Upper lobe of left lung (tissue), 6 donors: Measurements from ENCODE around the gene WSB1. TPM values are rescaled to one million over a fixed set of nuclear protein-coding genes. Genes with fewer than 3 reads are reported as not detected.

Experiments used
- ATAC-seq, 2 donors: fragments of 200-7000 bp; cut with Tn5 transposase; one replicate each; pipeline ENCODE4 v1.9.1; 2022; ENCODE audit warnings: mild to moderate bottlenecking in 2 of 2, moderate library complexity in 2 of 2; ENCODE audit not compliant: low FRiP score in 2 of 2
- DNase-seq, 2 donors: peaks; one replicate each; pipeline ENCODE4 v3.0.0-alpha.2; 2019 to 2020
- H3K27ac ChIP-seq, 4 donors: fragments of 200-600 bp; sonication (generic); one replicate each; pipeline ENCODE4 v1.5.1; 2016 to 2019
- H3K27me3 ChIP-seq, 4 donors: fragments of 200-600 bp; sonication (generic); one replicate each; pipeline ENCODE4 v1.5.1; 2017 to 2019
- H3K36me3 ChIP-seq, 4 donors: fragments of 200-600 bp; sonication (generic); one replicate each; pipeline ENCODE4 v1.5.1; 2016 to 2019
- H3K4me1 ChIP-seq, 4 donors: fragments of 200-600 bp; sonication (generic); one replicate each; pipeline ENCODE4 v1.5.1; 2018 to 2019
- H3K4me3 ChIP-seq, 4 donors: fragments of 200-600 bp; sonication (generic); one replicate each; pipeline ENCODE4 v1.5.1; 2017 to 2019; ENCODE audit warnings: mild to moderate bottlenecking in 2 of 4, moderate library complexity in 1 of 4
- H3K9me3 ChIP-seq, 4 donors: fragments of 200-600 bp; sonication (generic); one replicate each; pipeline ENCODE4 v1.5.1; 2018 to 2019
- CTCF ChIP-seq, 6 experiments: fragments of 450-650 bp in 4 of 6; fragments of 200-600 bp in 2 of 6; sonication (generic) in 2 of 6; IDR thresholded peaks; one replicate each; pipeline ENCODE4 v1.5.1; 2016 to 2019; ENCODE audit warnings: antibody characterized with exemption in 6 of 6
- EP300 ChIP-seq, 4 donors: sonication (generic); formaldehyde crosslinking; IDR thresholded peaks; one replicate each; pipeline ENCODE4 v1.5.1; 2017; ENCODE audit warnings: antibody characterized with exemption in 4 of 4, control low read depth in 2 of 4
- POLR2A ChIP-seq, 4 donors: fragments of 450-650 bp; IDR thresholded peaks; one replicate each; pipeline ENCODE4 v1.5.1; 2016 to 2017; ENCODE audit warnings: antibody characterized with exemption in 4 of 4, mild to moderate bottlenecking in 2 of 4
- POLR2AphosphoS5 ChIP-seq, 2 donors: sonication (generic); formaldehyde crosslinking; IDR thresholded peaks; one replicate each; pipeline ENCODE4 v1.5.1; 2017; ENCODE audit warnings: antibody characterized with exemption in 2 of 2
- WGBS, 2 donors: methylation state at CpG; one replicate each; pipeline ENCODE4 v1.1.5; 2017 to 2018; 5-methylcytosine and 5-hydroxymethylcytosine counted together
- total RNA-seq, 6 donors: library from RNA; depleted of rRNA in 4 of 6; stranded (reverse); fragments of >200 nt in 4 of 6; gene quantifications; one replicate each; pipeline versions ENCODE4 v1.1.0 to v1.2.1, GENCODE V29; 2016 to 2021
- donor health status: DM: no; HTN: no; CAD: no; lungs with moderate emphysema.
- donor health status: DM: no; HTN: yes; CAD: no; lungs with severe emphysema.

The WSB1 gene
- total RNA-seq, 6 donors from 2014 or later, result 261 to 514 (median 328) TPM

- H3K27me3 ChIP-seq, result no peaks in the 10 kb centered on the region
- DNase-seq (no peak), ATAC-seq (no peak)
- H3K4me3 ChIP-seq, result no peak overlapping the region
- no peak for TF ChIP-seq POLR2AphosphoS5 (IDR thresholded peaks at IDR 0.05)
- no peak for TF ChIP-seq EP300 (IDR thresholded peaks at IDR 0.05)
- TF ChIP-seq CTCF (IDR thresholded peaks at IDR 0.05), result no peak
- peaks cover 39 to 55% (median 42%) of the 10 kb centered on the region in 4 donors for H3K4me1 ChIP-seq
- no peaks in the 10 kb centered on the region for H3K9me3 ChIP-seq
- H3K36me3 ChIP-seq, result peaks cover under 1 to 14% (median 8%) of the 10 kb centered on the region in 4 donors
- peak overlapping the region in 3 of 4 donors; percentile 55 to 69 (median 68) for H3K27ac ChIP-seq
- 55 to 66% methylated on average over 4 of the region's 4 CpGs for WGBS, 2 donors
Observed at GRCh38 chr17:27322690-27323508, 29.0 kb downstream of the WSB1 start.

GRCh38 chr17:27323538-27324215, 29.8 kb downstream of the WSB1 start:
- WGBS, 2 donors, result 24 to 43% methylated on average over 3 to 7 of the region's 7 CpGs
- Histone ChIP-seq H3K27ac (peak overlapping the region in 3 of 4 donors; percentile 55 to 69 (median 68)), H3K27me3 (no peaks in the 10 kb centered on the region), H3K4me3 (no peak overlapping the region), H3K4me1 (peaks cover 36 to 47% (median 41%) of the 10 kb centered on the region in 4 donors), H3K9me3 (no peaks in the 10 kb centered on the region), H3K36me3 (peaks cover 0 to 6% (median 2%) of the 10 kb centered on the region in 4 donors)
- ATAC-seq (peak; percentile 75 to 84), DNase-seq (peak; percentile 83 to 88)
- TF ChIP-seq CTCF (IDR thresholded peaks at IDR 0.05), result no peak
- peak in 1 of 4 donors; percentile 14 for TF ChIP-seq EP300 (IDR thresholded peaks at IDR 0.05)
- peak in 1 of 4 donors; percentile 21 for TF ChIP-seq POLR2A (IDR thresholded peaks at IDR 0.05)
- peak; percentile 12 to 65 for TF ChIP-seq POLR2AphosphoS5 (IDR thresholded peaks at IDR 0.05)

GRCh38 chr17:27324771-27325339, 30.9 kb downstream of the WSB1 start:
- TF ChIP-seq POLR2AphosphoS5 (IDR thresholded peaks at IDR 0.05), result no peak
- no peak for TF ChIP-seq CTCF (IDR thresholded peaks at IDR 0.05)
- no peak for TF ChIP-seq EP300 (IDR thresholded peaks at IDR 0.05)
- no peak for TF ChIP-seq POLR2A (IDR thresholded peaks at IDR 0.05)
- Histone ChIP-seq H3K4me1 (peaks cover 24 to 39% (median 31%) of the 10 kb centered on the region in 4 donors), H3K36me3 (no peaks in the 10 kb centered on the region), H3K9me3 (no peaks in the 10 kb centered on the region), H3K27ac (peak overlapping the region in 2 of 4 donors; percentile 37 to 69), H3K27me3 (no peaks in the 10 kb centered on the region), H3K4me3 (no peak overlapping the region)
- DNase-seq (no peak), ATAC-seq (no peak)
- 72 to 95% methylated on average over 4 to 5 of the region's 5 CpGs for WGBS, 2 donors

- Histone ChIP-seq H3K4me1 (peaks cover 17 to 29% (median 25%) of the 10 kb centered on the region in 4 donors), H3K27me3 (no peaks in the 10 kb centered on the region), H3K9me3 (no peaks in the 10 kb centered on the region), H3K27ac (no peak overlapping the region), H3K4me3 (no peak overlapping the region), H3K36me3 (no peaks in the 10 kb centered on the region)
- DNase-seq (no peak), ATAC-seq (no peak)
- TF ChIP-seq EP300 (IDR thresholded peaks at IDR 0.05), result no peak
- no peak for TF ChIP-seq POLR2A (IDR thresholded peaks at IDR 0.05)
- no peak for TF ChIP-seq POLR2AphosphoS5 (IDR thresholded peaks at IDR 0.05)
- TF ChIP-seq CTCF (IDR thresholded peaks at IDR 0.05), result no peak
- 83 to 84% methylated on average over 2 of the region's 2 CpGs for WGBS, 2 donors
Observed at GRCh38 chr17:27326051-27326450, 32.1 kb downstream of the WSB1 start.
